K562 (cell line): ENCODE data around the gene RAB26. TPM values are rescaled to one million over a fixed set of nuclear protein-coding genes. Genes with fewer than 3 reads are reported as not detected.

Source experiments
- ARID2 ChIP-seq: fragments of 450-650 bp; IDR thresholded peaks from 2 replicates; pipeline ENCODE4 v1.6.1; 2017; ENCODE audit warnings: antibody characterized with exemption, mild to moderate bottlenecking
- FOXP1 ChIP-seq: sonication (generic); formaldehyde crosslinking; IDR thresholded peaks from 2 replicates; pipeline ENCODE4 v1.8.0; 2022; ENCODE audit warnings: mild to moderate bottlenecking, missing genetic modification reagents
- HNRNPL ChIP-seq: fragments of 200-400 bp; formaldehyde crosslinking; IDR thresholded peaks from 2 replicates; pipeline ENCODE4 v1.6.1; 2017; ENCODE audit warnings: low read depth, mild to moderate bottlenecking, low read length
- KDM5B ChIP-seq: fragments of 200-600 bp; sonication (generic); IDR thresholded peaks from 2 replicates; pipeline ENCODE4 v1.6.1; 2012; ENCODE audit warnings: low read depth, mild to moderate bottlenecking, moderate library complexity, low read length, control low read depth, inconsistent platforms; ENCODE audit not compliant: insufficient replicate concordance
- KLF1 ChIP-seq: fragments of 450-650 bp; IDR thresholded peaks from 2 replicates; pipeline ENCODE4 v1.6.1; 2016; ENCODE audit warnings: missing genetic modification characterization, missing compliant biosample characterization
- MAZ ChIP-seq, 2 experiments: fragments of 450-650 bp in 1 of 2; sonication (generic) in 1 of 2; formaldehyde crosslinking; IDR thresholded peaks in 1 of 2; conservative IDR thresholded peaks in 1 of 2; 2 replicates each; pipeline versions ENCODE4 v1.4.0 to v1.5.0; 2020; ENCODE audit warnings: mild to moderate bottlenecking in 1 of 2, missing genetic modification reagents in 1 of 2
- MCM5 ChIP-seq: fragments of 450-650 bp; IDR thresholded peaks from 2 replicates; pipeline ENCODE4 v1.6.1; 2016; ENCODE audit warnings: low read depth
- MCM7 ChIP-seq, 2 experiments: fragments of 450-650 bp; IDR thresholded peaks; 2 replicates each; pipeline ENCODE4 v1.6.1; 2016 to 2018
- PHB ChIP-seq: fragments of 250-450 bp; sonication (Bioruptor Pico); IDR thresholded peaks from 2 replicates; pipeline ENCODE4 v1.5.0; 2021
- POLR2A ChIP-seq: fragments of 450-650 bp; conservative IDR thresholded peaks from 2 replicates; pipeline ENCODE4 v1.6.1; 2016
- POLR2G ChIP-seq: fragments of 200-400 bp; formaldehyde crosslinking; IDR thresholded peaks from 2 replicates; pipeline ENCODE4 v1.6.1; 2017; ENCODE audit warnings: low read depth, mild to moderate bottlenecking, antibody characterized with exemption, low read length, moderate library complexity
- PTRF ChIP-seq: fragments of 450-650 bp; IDR thresholded peaks from 2 replicates; pipeline ENCODE4 v1.6.1; 2016; ENCODE audit warnings: mild to moderate bottlenecking, missing genetic modification characterization, missing compliant biosample characterization
- RBFOX2 ChIP-seq: fragments of 200-400 bp; formaldehyde crosslinking; IDR thresholded peaks from 2 replicates; pipeline ENCODE4 v1.6.1; 2017; ENCODE audit warnings: low read depth, mild to moderate bottlenecking, low read length, moderate library complexity
- SIN3B ChIP-seq: fragments of 450-650 bp; IDR thresholded peaks from 2 replicates; pipeline ENCODE4 v1.6.1; 2017; ENCODE audit warnings: low read depth, mild to moderate bottlenecking, moderate library complexity
- SIX5 ChIP-seq, 2 experiments: IDR thresholded peaks; 2 replicates each; pipeline ENCODE4 v1.6.1; 2011; ENCODE audit warnings: low read length in 2 of 2, borderline replicate concordance in 1 of 2, low read depth in 1 of 2, mild to moderate bottlenecking in 1 of 2, moderate library complexity in 1 of 2; ENCODE audit not compliant: insufficient read depth in 1 of 2
- SLC30A9 ChIP-seq: fragments of 250-450 bp; sonication (Bioruptor Pico); IDR thresholded peaks from 2 replicates; pipeline ENCODE4 v1.8.0; 2022; ENCODE audit warnings: mild to moderate bottlenecking, moderate library complexity
- TAF7 ChIP-seq: fragments of 450-650 bp; IDR thresholded peaks from 2 replicates; pipeline ENCODE4 v1.6.1; 2016; ENCODE audit warnings: missing genetic modification characterization, missing compliant biosample characterization
- TOE1 ChIP-seq, 2 experiments: fragments of 450-650 bp in 1 of 2; sonication (generic) in 1 of 2; formaldehyde crosslinking in 1 of 2; IDR thresholded peaks; 2 replicates each; pipeline versions ENCODE4 v1.7.1 to v1.8.0; 2016 to 2022; ENCODE audit warnings: borderline replicate concordance in 2 of 2, mild to moderate bottlenecking in 2 of 2, antibody characterized with exemption in 1 of 2, inconsistent platforms in 1 of 2, low read depth in 1 of 2, missing genetic modification reagents in 1 of 2, moderate library complexity in 1 of 2
- ZFX ChIP-seq: sonication (generic); formaldehyde crosslinking; IDR thresholded peaks from 2 replicates; pipeline ENCODE4 v1.8.0; 2022; ENCODE audit warnings: mild to moderate bottlenecking, missing genetic modification reagents, moderate library complexity
- ZNF12 ChIP-seq: sonication (generic); formaldehyde crosslinking; IDR thresholded peaks from 2 replicates; pipeline ENCODE4 v1.4.0; 2020; ENCODE audit warnings: mild to moderate bottlenecking, missing genetic modification reagents
- polyA plus RNA-seq, 8 experiments: library from polyadenylated mRNA; depleted of rRNA in 4 of 8; stranded (reverse) in 5 of 8; unstranded in 3 of 8; fragments of >200 nt; fragmentation: Nextera tagmentation in 2 of 8; fragmentation: Illumina TruSeq in 1 of 8; extraction: Ambion mirVana in 2 of 8; extraction: Trizol in 1 of 8; gene quantifications; 2 replicates each; pipeline versions ENCODE4 v1.2.1 to v1.2.3, GENCODE V29; 2011 to 2014; ENCODE audit warnings: inconsistent platforms in 1 of 8, missing spikeins in 1 of 8
- total RNA-seq, 7 experiments: library from RNA; depleted of rRNA in 6 of 7; stranded (reverse); fragments of >200 nt in 6 of 7; fragmentation: Illumina TruSeq in 2 of 7; extraction: Trizol in 2 of 7; gene quantifications; 2 replicates each; pipeline versions ENCODE4 v1.2.1 to v1.2.3, GENCODE V29; 2011 to 2021; ENCODE audit warnings: low replicate concordance in 1 of 7
- TF ChIP-seq, protein P1 (sequence below): sonication (generic); formaldehyde crosslinking; IDR thresholded peaks from 2 replicates; pipeline ENCODE4 v1.8.0; 2022; ENCODE audit warnings: mild to moderate bottlenecking, missing genetic modification reagents, borderline replicate concordance
- TF ChIP-seq, protein P2 (sequence below): fragments of 250-450 bp; sonication (Bioruptor Pico); IDR thresholded peaks from 2 replicates; pipeline ENCODE4 v1.9.0; 2021; ENCODE audit warnings: mild to moderate bottlenecking
- TF ChIP-seq, protein P3 (sequence below): sonication (generic); formaldehyde crosslinking; IDR thresholded peaks from 2 replicates; pipeline ENCODE4 v1.8.0; 2022; ENCODE audit warnings: mild to moderate bottlenecking, low read depth, missing genetic modification reagents
- TF ChIP-seq, protein P4 (sequence below): sonication (generic); formaldehyde crosslinking; IDR thresholded peaks from 2 replicates; pipeline ENCODE4 v1.8.0; 2022; ENCODE audit warnings: missing genetic modification reagents, mild to moderate bottlenecking, moderate library complexity, borderline replicate concordance

The RAB26 gene
- total and polyA plus RNA-seq, 9 of the 15 experiments (the other 6 are each of a cell fraction or from before 2014, with no cell fraction given), result 0.25 to 6.1 (median 2.1) TPM

DNA sequence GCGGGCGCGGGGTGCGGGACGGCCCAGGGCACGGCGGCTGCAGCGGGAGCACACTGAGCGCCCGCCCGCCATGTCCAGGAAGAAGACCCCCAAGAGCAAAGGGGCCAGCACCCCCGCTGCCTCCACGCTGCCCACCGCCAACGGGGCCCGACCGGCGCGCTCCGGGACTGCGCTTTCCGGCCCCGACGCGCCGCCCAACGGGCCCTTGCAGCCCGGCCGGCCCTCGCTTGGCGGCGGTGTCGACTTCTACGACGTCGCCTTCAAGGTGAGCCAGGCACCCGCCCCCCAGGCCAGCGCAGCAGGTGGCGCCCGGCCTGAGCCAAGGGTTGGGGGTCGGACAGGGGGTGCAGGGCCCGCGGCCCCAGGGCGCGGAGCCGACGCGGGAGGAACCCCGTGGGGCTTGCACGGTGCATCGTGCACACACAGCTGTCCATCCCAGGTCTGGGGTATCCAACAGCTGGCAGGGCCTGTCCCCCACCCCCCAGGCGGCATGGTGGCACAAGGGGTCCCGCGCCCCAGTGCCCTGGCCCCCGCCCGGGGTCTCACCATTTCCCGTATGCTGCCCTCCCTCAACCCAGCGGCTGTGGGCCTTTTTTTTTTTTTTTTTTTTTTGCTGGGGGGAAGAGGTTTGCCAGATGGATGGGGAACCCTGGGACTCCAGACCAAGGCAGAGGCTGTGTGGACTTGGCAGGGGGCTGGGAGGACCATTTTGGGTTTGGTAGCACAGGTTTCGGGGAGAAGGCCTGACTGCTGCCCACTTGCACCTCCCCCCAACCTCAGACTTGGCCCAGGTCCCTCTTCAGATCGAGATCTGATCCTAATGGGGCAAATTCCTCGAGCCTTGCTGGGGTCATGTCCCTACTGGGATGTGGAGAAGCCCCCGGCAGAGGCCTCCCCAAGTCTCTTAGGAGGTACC is 547 bp downstream of the RAB26 start (continued):
- no peak for TF ChIP-seq ARID2
- TF ChIP-seq KLF1 (tag), result no peak
- no peak for TF ChIP-seq TOE1 (IDR thresholded peaks at IDR 0.05; ENCODE audit: borderline replicate concordance)
- TF ChIP-seq TOE1 (CRISPR knock-in tag; IDR thresholded peaks at IDR 0.05; ENCODE audit: borderline replicate concordance, low read depth), result no peak
- TF ChIP-seq MAZ (CRISPR knock-in tag; conservative IDR thresholded peaks at IDR 0.05 in 1 of 2, IDR thresholded peaks at IDR 0.05 in 1 of 2), result no peak
- no peak for TF ChIP-seq MCM5
- TF ChIP-seq ZFX, result peak; percentile 57
- TF ChIP-seq HNRNPL, result no peak
- no peak for TF ChIP-seq SIX5 (IDR thresholded peaks at IDR 0.05; ENCODE audit: borderline replicate concordance in 1 of 2, insufficient read depth in 1 of 2, low read depth in 1 of 2, low read length in 2 of 2)
- TF ChIP-seq, protein P1, sequence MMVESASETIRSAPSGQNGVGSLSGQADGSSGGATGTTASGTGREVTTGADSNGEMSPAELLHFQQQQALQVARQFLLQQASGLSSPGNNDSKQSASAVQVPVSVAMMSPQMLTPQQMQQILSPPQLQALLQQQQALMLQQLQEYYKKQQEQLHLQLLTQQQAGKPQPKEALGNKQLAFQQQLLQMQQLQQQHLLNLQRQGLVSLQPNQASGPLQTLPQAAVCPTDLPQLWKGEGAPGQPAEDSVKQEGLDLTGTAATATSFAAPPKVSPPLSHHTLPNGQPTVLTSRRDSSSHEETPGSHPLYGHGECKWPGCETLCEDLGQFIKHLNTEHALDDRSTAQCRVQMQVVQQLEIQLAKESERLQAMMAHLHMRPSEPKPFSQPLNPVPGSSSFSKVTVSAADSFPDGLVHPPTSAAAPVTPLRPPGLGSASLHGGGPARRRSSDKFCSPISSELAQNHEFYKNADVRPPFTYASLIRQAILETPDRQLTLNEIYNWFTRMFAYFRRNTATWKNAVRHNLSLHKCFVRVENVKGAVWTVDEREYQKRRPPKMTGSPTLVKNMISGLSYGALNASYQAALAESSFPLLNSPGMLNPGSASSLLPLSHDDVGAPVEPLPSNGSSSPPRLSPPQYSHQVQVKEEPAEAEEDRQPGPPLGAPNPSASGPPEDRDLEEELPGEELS (CRISPR knock-in tag), result 0 out of 2 replicates have a peak, but pooled peaks have one; percentile 46
- TF ChIP-seq MCM7 (IDR thresholded peaks at IDR 0.05), result no peak
- TF ChIP-seq KDM5B, result peak; percentile 2
- TF ChIP-seq, protein P2, sequence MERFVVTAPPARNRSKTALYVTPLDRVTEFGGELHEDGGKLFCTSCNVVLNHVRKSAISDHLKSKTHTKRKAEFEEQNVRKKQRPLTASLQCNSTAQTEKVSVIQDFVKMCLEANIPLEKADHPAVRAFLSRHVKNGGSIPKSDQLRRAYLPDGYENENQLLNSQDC, result peak; percentile 48; the same call in 1 of the 2 replicates
- no peak for TF ChIP-seq PTRF (tag)
- TF ChIP-seq, protein P3, sequence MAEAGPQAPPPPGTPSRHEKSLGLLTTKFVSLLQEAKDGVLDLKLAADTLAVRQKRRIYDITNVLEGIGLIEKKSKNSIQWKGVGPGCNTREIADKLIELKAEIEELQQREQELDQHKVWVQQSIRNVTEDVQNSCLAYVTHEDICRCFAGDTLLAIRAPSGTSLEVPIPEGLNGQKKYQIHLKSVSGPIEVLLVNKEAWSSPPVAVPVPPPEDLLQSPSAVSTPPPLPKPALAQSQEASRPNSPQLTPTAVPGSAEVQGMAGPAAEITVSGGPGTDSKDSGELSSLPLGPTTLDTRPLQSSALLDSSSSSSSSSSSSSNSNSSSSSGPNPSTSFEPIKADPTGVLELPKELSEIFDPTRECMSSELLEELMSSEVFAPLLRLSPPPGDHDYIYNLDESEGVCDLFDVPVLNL, result no peak
- TF ChIP-seq RBFOX2, result peak; percentile 48
- TF ChIP-seq PHB (CRISPR knock-in tag), result no peak
- TF ChIP-seq, protein P4, sequence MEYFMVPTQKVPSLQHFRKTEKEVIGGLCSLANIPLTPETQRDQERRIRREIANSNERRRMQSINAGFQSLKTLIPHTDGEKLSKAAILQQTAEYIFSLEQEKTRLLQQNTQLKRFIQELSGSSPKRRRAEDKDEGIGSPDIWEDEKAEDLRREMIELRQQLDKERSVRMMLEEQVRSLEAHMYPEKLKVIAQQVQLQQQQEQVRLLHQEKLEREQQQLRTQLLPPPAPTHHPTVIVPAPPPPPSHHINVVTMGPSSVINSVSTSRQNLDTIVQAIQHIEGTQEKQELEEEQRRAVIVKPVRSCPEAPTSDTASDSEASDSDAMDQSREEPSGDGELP, result peak; percentile 60; the same call in 1 of the 2 replicates
- no peak for TF ChIP-seq FOXP1 (CRISPR knock-in tag)
- peak; percentile 67; the same call in 1 of the 2 replicates for TF ChIP-seq SIN3B
- no peak for TF ChIP-seq TAF7
- TF ChIP-seq SLC30A9 (CRISPR knock-in tag), result no peak
- no peak for TF ChIP-seq ZNF12 (CRISPR knock-in tag)
- TF ChIP-seq POLR2A, result 0 out of 2 replicates have a peak, but pooled peaks have one; percentile 0
- peak; percentile 40 for TF ChIP-seq POLR2G
